ENCODE measurements around the gene SLC1A1.

SLC1A1 gene

GRCh38 chr9:4579001-4579400 lies 88.7 kb downstream of the SLC1A1 start:
- TF ChIP-seq ZNF565 (CRISPR knock-in tag; conservative IDR thresholded peaks at IDR 0.05; ENCODE audit: low read depth) (no peak), ARNTL (CRISPR knock-in tag; IDR thresholded peaks at IDR 0.05; ENCODE audit: borderline replicate concordance, low read depth) (no peak), SNAI2 (CRISPR knock-in tag; IDR thresholded peaks at IDR 0.05) (no peak), BACH2 (CRISPR knock-in tag; IDR thresholded peaks at IDR 0.05; ENCODE audit: borderline replicate concordance) (no peak), ESRRG (CRISPR knock-in tag; IDR thresholded peaks at IDR 0.05) (no peak), ZNF8 (CRISPR knock-in tag; IDR thresholded peaks at IDR 0.05) (no peak), TCF4 (CRISPR knock-in tag; IDR thresholded peaks at IDR 0.05; ENCODE audit: borderline replicate concordance) (no peak), ZFP30 (CRISPR knock-in tag; IDR thresholded peaks at IDR 0.05) (no peak), ZC3H10 (CRISPR knock-in tag; IDR thresholded peaks at IDR 0.05) (no peak), CREB5 (CRISPR knock-in tag; IDR thresholded peaks at IDR 0.05; ENCODE audit: low read depth) (no peak), PPARA (CRISPR knock-in tag; IDR thresholded peaks at IDR 0.05; ENCODE audit: borderline replicate concordance) (no peak)
- no peak for ATAC-seq

GRCh38 chr9:4581035-4581760 lies 90.9 kb downstream of the SLC1A1 start:
- ATAC-seq = no peak
- TF ChIP-seq CSDC2 (CRISPR knock-in tag; IDR thresholded peaks at IDR 0.05) (no peak), POU6F1 (CRISPR knock-in tag; IDR thresholded peaks at IDR 0.05; ENCODE audit: borderline replicate concordance, low read depth) (no peak), ARNTL (CRISPR knock-in tag; IDR thresholded peaks at IDR 0.05; ENCODE audit: borderline replicate concordance, low read depth) (no peak), TOX (CRISPR knock-in tag; IDR thresholded peaks at IDR 0.05; ENCODE audit: borderline replicate concordance) (no peak)

- TF ChIP-seq ISL1 (CRISPR knock-in tag; IDR thresholded peaks at IDR 0.05) (no peak), ZFP3 (CRISPR knock-in tag; IDR thresholded peaks at IDR 0.05) (no peak), ARNTL (CRISPR knock-in tag; IDR thresholded peaks at IDR 0.05; ENCODE audit: borderline replicate concordance, low read depth) (no peak), CREB5 (CRISPR knock-in tag; IDR thresholded peaks at IDR 0.05; ENCODE audit: low read depth) (no peak), CSDC2 (CRISPR knock-in tag; IDR thresholded peaks at IDR 0.05) (no peak), POU6F1 (CRISPR knock-in tag; IDR thresholded peaks at IDR 0.05; ENCODE audit: borderline replicate concordance, low read depth) (no peak), OSR1 (CRISPR knock-in tag; IDR thresholded peaks at IDR 0.05) (no peak), ZNF70 (CRISPR knock-in tag; IDR thresholded peaks at IDR 0.05) (no peak), ZFP30 (CRISPR knock-in tag; IDR thresholded peaks at IDR 0.05) (no peak), CSRNP3 (CRISPR knock-in tag; IDR thresholded peaks at IDR 0.05) (no peak), SNAI2 (CRISPR knock-in tag; IDR thresholded peaks at IDR 0.05) (no peak), PATZ1 (CRISPR knock-in tag; IDR thresholded peaks at IDR 0.05; ENCODE audit: borderline replicate concordance) (no peak), BACH2 (CRISPR knock-in tag; IDR thresholded peaks at IDR 0.05; ENCODE audit: borderline replicate concordance) (no peak), TSHZ2 (CRISPR knock-in tag; IDR thresholded peaks at IDR 0.05) (no peak), RARB (CRISPR knock-in tag; IDR thresholded peaks at IDR 0.05) (no peak), TOX (CRISPR knock-in tag; IDR thresholded peaks at IDR 0.05; ENCODE audit: borderline replicate concordance) (no peak), ZC3H10 (CRISPR knock-in tag; IDR thresholded peaks at IDR 0.05) (no peak)
- no peak for ATAC-seq
Observed at GRCh38 chr9:4581861-4582565, 91.7 kb downstream of the SLC1A1 start.

Data from SK-N-SH treated with all-trans-retinoic acid at 6 μM for 48 hours (cell line).